H9 (cell line): Measurements from ENCODE around the gene ANKZF1. TPM values are rescaled to one million over a fixed set of nuclear protein-coding genes. Genes with fewer than 3 reads are reported as not detected.

Experiments
- DNase-seq: peaks from one replicate; pipeline ENCODE4 v3.0.0-alpha.2; 2017
- H2AFZ ChIP-seq: one replicate; pipeline ENCODE4 v1.6.1; 2013; ENCODE audit warnings: mild to moderate bottlenecking, low read length, control low read depth, moderate library complexity
- H2AK5ac ChIP-seq: 2 replicates; pipeline ENCODE4 v1.6.1; 2013; ENCODE audit warnings: low read length, control low read depth, mixed read lengths; ENCODE audit not compliant: insufficient read length
- H2BK120ac ChIP-seq: one replicate; pipeline ENCODE4 v1.6.1; 2013; ENCODE audit warnings: low read depth, mild to moderate bottlenecking, low read length, control low read depth, inconsistent platforms; ENCODE audit not compliant: poor library complexity, severe bottlenecking
- H2BK12ac ChIP-seq: 2 replicates; pipeline ENCODE4 v1.6.1; 2013; ENCODE audit warnings: low read length, control low read depth, mixed read lengths, low read depth; ENCODE audit not compliant: insufficient read length
- H2BK15ac ChIP-seq: 2 replicates; pipeline ENCODE4 v1.6.1; 2013; ENCODE audit warnings: low read depth, low read length, control low read depth
- H2BK20ac ChIP-seq: one replicate; pipeline ENCODE4 v1.6.1; 2013; ENCODE audit warnings: low read depth, mild to moderate bottlenecking, low read length, control low read depth, inconsistent platforms; ENCODE audit not compliant: poor library complexity, severe bottlenecking
- H2BK5ac ChIP-seq: 2 replicates; pipeline ENCODE4 v1.6.1; 2013; ENCODE audit warnings: low read length, control low read depth, mixed read lengths; ENCODE audit not compliant: insufficient read length
- H3K14ac ChIP-seq: 2 replicates; pipeline ENCODE4 v1.6.1; 2013; ENCODE audit warnings: low read length, control low read depth; ENCODE audit not compliant: insufficient read depth
- H3K18ac ChIP-seq: 2 replicates; pipeline ENCODE4 v1.6.1; 2013; ENCODE audit warnings: low read depth, mild to moderate bottlenecking, mixed read lengths, low read length, control low read depth; ENCODE audit not compliant: insufficient read length
- H3K23ac ChIP-seq: 2 replicates; pipeline ENCODE4 v1.6.1; 2013; ENCODE audit warnings: low read length, control low read depth, mixed read lengths, low read depth; ENCODE audit not compliant: insufficient read length
- H3K23me2 ChIP-seq: 2 replicates; pipeline ENCODE4 v1.6.1; 2013; ENCODE audit warnings: low read depth, mild to moderate bottlenecking, mixed read lengths, low read length, control low read depth; ENCODE audit not compliant: insufficient read length, poor library complexity, severe bottlenecking
- H3K27ac ChIP-seq: 2 replicates; pipeline ENCODE4 v1.5.1; 2013; ENCODE audit warnings: low read length, control low read depth, mixed read lengths, low read depth; ENCODE audit not compliant: insufficient read length
- H3K27me3 ChIP-seq: 2 replicates; pipeline ENCODE4 v1.6.1; 2013; ENCODE audit warnings: low read length, control low read depth, inconsistent platforms; ENCODE audit not compliant: insufficient read depth
- H3K4ac ChIP-seq: 2 replicates; pipeline ENCODE4 v1.6.1; 2013; ENCODE audit warnings: low read depth, mild to moderate bottlenecking, control low read depth, inconsistent platforms, low read length, moderate library complexity
- H3K4me1 ChIP-seq: 2 replicates; pipeline ENCODE4 v1.6.1; 2013; ENCODE audit warnings: low read length, control low read depth, inconsistent platforms; ENCODE audit not compliant: insufficient read depth
- H3K4me2 ChIP-seq: 2 replicates; pipeline ENCODE4 v1.6.1; 2013; ENCODE audit warnings: low read length, control low read depth, mixed read lengths; ENCODE audit not compliant: insufficient read length, insufficient read depth
- H3K56ac ChIP-seq: 2 replicates; pipeline ENCODE4 v1.6.1; 2013; ENCODE audit warnings: low read depth, mild to moderate bottlenecking, mixed read lengths, low read length, control low read depth; ENCODE audit not compliant: insufficient read length
- H3K79me1 ChIP-seq: 2 replicates; pipeline ENCODE4 v1.6.1; 2013; ENCODE audit warnings: low read depth, mild to moderate bottlenecking, moderate library complexity, low read length, control low read depth, inconsistent platforms; ENCODE audit not compliant: insufficient read depth, poor library complexity, severe bottlenecking
- H3K79me2 ChIP-seq: 2 replicates; pipeline ENCODE4 v1.6.1; 2013; ENCODE audit warnings: low read length, control low read depth, inconsistent platforms; ENCODE audit not compliant: insufficient read depth
- H3K9ac ChIP-seq: 2 replicates; pipeline ENCODE4 v1.6.1; 2013; ENCODE audit warnings: low read length, control low read depth, mixed read lengths; ENCODE audit not compliant: insufficient read length; ENCODE audit errors: extremely low read depth
- H3K9me3 ChIP-seq: one replicate; pipeline ENCODE4 v1.6.1; 2013; ENCODE audit warnings: low read depth, low read length, inconsistent platforms; ENCODE audit not compliant: control insufficient read depth
- H3T11ph ChIP-seq: one replicate; pipeline ENCODE4 v1.6.1; 2013; ENCODE audit warnings: mild to moderate bottlenecking, low read length, control low read depth, inconsistent platforms
- H4K20me1 ChIP-seq: one replicate; pipeline ENCODE4 v1.6.1; 2013; ENCODE audit not compliant: control insufficient read depth, insufficient read length, insufficient read depth
- H4K5ac ChIP-seq: 2 replicates; pipeline ENCODE4 v1.6.1; 2013; ENCODE audit warnings: low read depth, mild to moderate bottlenecking, mixed read lengths, low read length, control low read depth; ENCODE audit not compliant: insufficient read length
- H4K8ac ChIP-seq: replicated peaks from 2 replicates; pipeline ENCODE4 v1.6.1; 2013; ENCODE audit warnings: low read length, control low read depth, mixed read lengths, low read depth; ENCODE audit not compliant: insufficient read length
- H4K91ac ChIP-seq: 2 replicates; pipeline ENCODE4 v1.6.1; 2013; ENCODE audit warnings: low read depth, mild to moderate bottlenecking, moderate library complexity, mixed read lengths, low read length, control low read depth; ENCODE audit not compliant: insufficient read length
- H3K27ac Mint-ChIP-seq, 3 experiments: 2 replicates in 2 of 3; 3 replicates in 1 of 3; pipeline ENCODE4 v1.8.0; 2020 to 2021; ENCODE audit warnings: mixed read lengths in 3 of 3, mild to moderate bottlenecking in 1 of 3, moderate library complexity in 1 of 3
- H3K27me3 Mint-ChIP-seq: 2 replicates; pipeline ENCODE4 v1.8.0; 2021; ENCODE audit warnings: low read depth, mild to moderate bottlenecking, moderate library complexity, mixed read lengths
- H3K36me3 Mint-ChIP-seq, 3 experiments: 2 replicates in 2 of 3; 3 replicates in 1 of 3; pipeline ENCODE4 v1.8.0; 2020 to 2021; ENCODE audit warnings: low read depth in 3 of 3, mixed read lengths in 3 of 3; ENCODE audit not compliant: insufficient read depth in 1 of 3
- H3K4me1 Mint-ChIP-seq, 2 experiments: 2 replicates each; pipeline ENCODE4 v1.8.0; 2020; ENCODE audit warnings: mixed read lengths in 2 of 2
- H3K4me3 Mint-ChIP-seq, 2 experiments: 2 replicates in 1 of 2; 3 replicates in 1 of 2; pipeline ENCODE4 v1.8.0; 2020 to 2021; ENCODE audit warnings: mild to moderate bottlenecking in 2 of 2, mixed read lengths in 2 of 2, moderate library complexity in 1 of 2
- H3K9me3 Mint-ChIP-seq, 2 experiments: 2 replicates in 1 of 2; 3 replicates in 1 of 2; pipeline ENCODE4 v1.8.0; 2020; ENCODE audit warnings: mild to moderate bottlenecking in 2 of 2, mixed read lengths in 2 of 2, moderate library complexity in 1 of 2
- WGBS: extraction: QIAGEN DNeasy Blood & Tissue Kit; methylation state at CpG from one replicate; pipeline ENCODE4 v1.1.7; 2013; ENCODE audit warnings: missing lambda C conversion rate, low lambda C conversion rate, mixed read lengths; ENCODE audit not compliant: insufficient read length; ENCODE audit errors: extremely low coverage; 5-methylcytosine and 5-hydroxymethylcytosine counted together
- total RNA-seq: library from RNA; stranded (reverse); gene quantifications from 2 replicates; pipeline ENCODE4 v1.2.1, GENCODE V29; 2021
- TF ChIP-seq, protein P1 (sequence below): fragments of 200-600 bp; sonication (generic); conservative IDR thresholded peaks from 3 replicates; pipeline ENCODE4 v1.8.0; 2021; ENCODE audit warnings: antibody characterized with exemption, mild to moderate bottlenecking

The ANKZF1 gene
- total RNA-seq, 1 experiment from 2014 or later, result 55.4 TPM

DNA sequence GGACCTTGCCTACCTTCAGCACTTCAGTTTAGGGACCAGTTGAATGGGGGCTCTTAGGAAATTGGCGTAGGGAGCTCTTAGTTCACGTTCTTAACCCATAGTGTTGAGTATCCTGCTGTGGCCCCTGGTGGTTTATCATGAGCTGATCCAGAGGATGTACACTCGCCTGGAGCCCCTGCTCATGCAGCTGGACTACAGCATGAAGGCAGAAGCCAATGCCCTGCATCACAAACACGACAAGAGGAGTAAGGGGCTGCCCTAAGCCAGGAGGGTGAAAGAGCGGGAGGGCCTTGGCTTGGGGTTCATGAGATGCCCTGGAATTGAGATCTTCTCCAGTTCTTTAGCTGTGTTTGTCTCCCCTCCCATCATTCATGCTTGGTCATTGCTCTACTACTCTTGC, 48.6 kb upstream of the ANKZF1 start:
- Histone ChIP-seq H2BK12ac (no peak overlapping the region), H3K9me3 (no peaks in the 10 kb centered on the region), H3K4ac (no peak overlapping the region), H2BK5ac (no peak overlapping the region), H3K4me2 (no peak overlapping the region), H2BK120ac (no peak overlapping the region), H4K91ac (no peak overlapping the region), H4K5ac (no peak overlapping the region), H3K23ac (no peak overlapping the region), H3K18ac (no peak overlapping the region), H3K27ac (no peak overlapping the region), H3K79me2 (no peaks in the 10 kb centered on the region), H3K23me2 (peaks cover 17% of the 10 kb centered on the region), H4K20me1 (no peaks in the 10 kb centered on the region), H3K56ac (no peak overlapping the region), H3K14ac (no peak overlapping the region), H3K27me3 (no peaks in the 10 kb centered on the region), H2BK15ac (no peak overlapping the region), H3K79me1 (peaks cover 3% of the 10 kb centered on the region), H3K9ac (no peak overlapping the region), H4K8ac (no peak overlapping the region), H2BK20ac (no peak overlapping the region), H3K4me1 (0 out of 2 replicates have a peak, but pooled peaks cover 3% of the 10 kb centered on the region), H3T11ph (no peak overlapping the region), H2AFZ (no peak overlapping the region), H2AK5ac (no peak overlapping the region)
- no CpG with 5 or more reads among the region's 5 CpGs for WGBS
- TF ChIP-seq, protein P1, sequence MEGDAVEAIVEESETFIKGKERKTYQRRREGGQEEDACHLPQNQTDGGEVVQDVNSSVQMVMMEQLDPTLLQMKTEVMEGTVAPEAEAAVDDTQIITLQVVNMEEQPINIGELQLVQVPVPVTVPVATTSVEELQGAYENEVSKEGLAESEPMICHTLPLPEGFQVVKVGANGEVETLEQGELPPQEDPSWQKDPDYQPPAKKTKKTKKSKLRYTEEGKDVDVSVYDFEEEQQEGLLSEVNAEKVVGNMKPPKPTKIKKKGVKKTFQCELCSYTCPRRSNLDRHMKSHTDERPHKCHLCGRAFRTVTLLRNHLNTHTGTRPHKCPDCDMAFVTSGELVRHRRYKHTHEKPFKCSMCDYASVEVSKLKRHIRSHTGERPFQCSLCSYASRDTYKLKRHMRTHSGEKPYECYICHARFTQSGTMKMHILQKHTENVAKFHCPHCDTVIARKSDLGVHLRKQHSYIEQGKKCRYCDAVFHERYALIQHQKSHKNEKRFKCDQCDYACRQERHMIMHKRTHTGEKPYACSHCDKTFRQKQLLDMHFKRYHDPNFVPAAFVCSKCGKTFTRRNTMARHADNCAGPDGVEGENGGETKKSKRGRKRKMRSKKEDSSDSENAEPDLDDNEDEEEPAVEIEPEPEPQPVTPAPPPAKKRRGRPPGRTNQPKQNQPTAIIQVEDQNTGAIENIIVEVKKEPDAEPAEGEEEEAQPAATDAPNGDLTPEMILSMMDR, result no peak
- H3K27ac Mint-ChIP-seq, result no peak overlapping the region
- H3K9me3 Mint-ChIP-seq, result no peaks in the 10 kb centered on the region; a peak in 2 of 5 replicates
- H3K27me3 Mint-ChIP-seq, result no peaks in the 10 kb centered on the region; the same call in 1 of the 2 replicates
- H3K4me3 Mint-ChIP-seq, result no peak overlapping the region
- H3K4me1 Mint-ChIP-seq, result peaks cover 13 to 16% of the 10 kb centered on the region in 2 experiments
- peaks cover 16 to 45% (median 34%) of the 10 kb centered on the region in 3 experiments for H3K36me3 Mint-ChIP-seq
- DNase-seq, result no peak
